HG03139 (cell line): ENCODE results near the gene ARIH2.
"Not testable (repeated sequence)": the region's sequence is repeated elsewhere in the genome, so short reads cannot be mapped to it uniquely, and the experiment has no call there.

Experiments used
- ATAC-seq: cut with Tn5 transposase; IDR thresholded peaks from one replicate; pipeline ENCODE4 v1.9.1; 2021; ENCODE audit not compliant: unreplicated experiment

ARIH2 gene

DNA sequence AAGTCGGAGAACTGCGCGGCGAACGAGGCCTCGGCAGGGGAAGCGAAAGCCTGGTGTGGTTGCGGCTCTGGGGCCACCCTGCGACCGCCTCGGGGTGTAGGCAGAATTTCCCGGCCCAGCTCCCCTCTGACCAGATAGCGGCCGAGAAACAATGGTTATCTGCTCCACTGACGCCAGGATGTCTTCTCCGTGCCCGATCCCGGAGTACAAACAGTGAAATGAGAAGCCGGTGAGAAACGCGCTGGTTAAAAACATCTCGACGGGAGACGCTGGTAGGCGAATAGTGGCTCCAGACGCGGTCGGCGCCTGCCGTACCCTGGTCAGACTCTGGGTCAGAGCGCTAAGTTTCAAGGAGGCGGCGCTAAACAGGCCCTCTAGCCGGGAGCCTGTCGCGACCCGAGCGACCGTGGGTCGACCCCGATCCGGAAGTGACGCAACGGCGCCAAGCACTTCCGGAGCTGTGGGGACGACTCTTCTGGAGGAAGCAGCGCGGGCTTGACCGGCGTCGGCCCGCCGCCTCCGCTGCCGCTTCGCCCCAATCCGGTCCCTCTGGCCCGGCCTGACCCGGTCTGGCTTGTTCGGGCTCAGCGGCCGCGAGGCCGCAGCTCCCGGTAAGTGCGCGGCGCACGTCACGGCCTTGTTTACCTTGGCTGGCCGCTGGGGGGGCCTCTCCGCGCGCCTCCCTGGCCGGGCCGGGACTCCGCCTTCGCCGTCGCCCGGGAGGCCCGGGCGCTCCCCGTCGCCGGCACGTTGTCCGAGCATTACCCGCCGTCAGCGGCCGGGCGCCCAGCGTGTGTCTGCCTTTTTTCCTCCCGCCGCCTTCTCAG is at the start of gene ARIH2:
Gene ARIH2 (plus strand): TSS at position 455 of the 827 bp plus-strand sequence. CDS start 8,717 bp downstream, outside the sequence.
- peak; percentile 80 for ATAC-seq

DNA sequence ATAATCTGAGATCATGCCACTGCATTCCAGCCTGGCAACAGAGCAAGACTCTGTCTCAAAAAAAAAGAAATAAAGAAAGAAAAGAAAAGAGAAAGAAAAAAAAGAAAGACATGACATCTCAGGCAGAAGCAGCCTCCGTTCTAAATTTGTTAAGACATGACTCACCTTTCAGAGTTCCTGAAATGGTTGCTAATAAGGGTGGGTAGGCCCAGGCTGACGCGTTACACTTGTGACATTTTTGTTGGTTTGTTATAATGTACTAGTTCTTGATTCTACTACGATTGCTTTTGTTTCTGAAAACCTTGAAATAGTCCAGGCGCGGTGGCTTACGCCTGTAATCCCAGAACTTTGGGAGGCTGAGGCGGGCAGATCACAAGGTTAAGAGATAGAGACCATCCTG is 41.0 kb upstream of the ARIH2 start:
- ATAC-seq, result no peak

DNA sequence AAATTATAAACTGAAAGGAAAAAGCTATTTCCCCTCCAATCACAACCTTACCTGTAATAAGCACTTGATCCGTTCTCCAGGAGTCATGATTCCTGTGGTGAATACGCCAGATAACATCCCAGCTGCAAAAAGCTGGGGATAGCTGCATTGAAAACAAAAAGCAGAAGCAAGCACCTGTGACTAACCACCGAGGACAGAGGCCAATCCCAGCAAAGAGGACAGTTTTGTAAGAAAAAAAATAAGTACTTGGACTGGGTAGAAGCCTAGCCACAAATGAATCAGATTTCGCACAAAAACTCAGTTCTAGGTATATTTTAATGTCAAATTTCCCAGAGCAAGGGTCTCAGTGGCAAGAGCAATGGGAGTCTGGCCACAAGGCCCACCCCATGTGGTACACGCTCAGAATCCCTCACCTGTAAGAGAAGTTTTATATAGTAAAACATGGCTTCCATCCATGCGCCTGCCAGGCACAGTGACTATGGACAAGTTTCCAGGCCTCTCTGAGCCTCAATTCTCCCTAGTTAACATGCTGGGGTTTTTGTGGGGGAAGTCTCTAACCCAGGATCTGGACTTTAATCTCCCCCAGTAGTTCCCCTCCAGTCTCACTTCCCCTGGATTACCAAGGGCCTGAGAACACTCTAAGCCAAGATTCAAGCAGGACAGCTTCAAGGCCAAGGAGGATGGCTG is 39.2 kb upstream of the ARIH2 start:
- ATAC-seq, result no peak

DNA sequence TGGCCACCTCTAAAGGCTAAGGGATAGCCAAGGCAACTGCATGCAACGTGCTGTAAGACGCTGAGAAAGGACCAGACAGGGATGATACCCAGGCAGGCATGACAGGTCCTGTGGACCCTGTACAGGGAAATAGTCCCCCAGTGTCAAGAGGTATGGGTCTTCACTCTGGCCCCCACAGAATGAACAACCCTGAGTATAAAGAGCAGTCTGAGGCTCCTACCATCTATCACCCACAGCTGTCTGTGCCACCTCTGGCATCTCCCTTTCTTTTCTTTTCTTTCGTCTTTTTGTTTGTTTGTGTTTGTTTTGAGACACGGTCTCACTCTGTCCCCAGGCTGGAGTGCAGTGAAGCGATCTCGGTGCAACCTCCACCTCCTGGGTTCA is 38.7 kb upstream of the ARIH2 start:
- ATAC-seq, result no peak

DNA sequence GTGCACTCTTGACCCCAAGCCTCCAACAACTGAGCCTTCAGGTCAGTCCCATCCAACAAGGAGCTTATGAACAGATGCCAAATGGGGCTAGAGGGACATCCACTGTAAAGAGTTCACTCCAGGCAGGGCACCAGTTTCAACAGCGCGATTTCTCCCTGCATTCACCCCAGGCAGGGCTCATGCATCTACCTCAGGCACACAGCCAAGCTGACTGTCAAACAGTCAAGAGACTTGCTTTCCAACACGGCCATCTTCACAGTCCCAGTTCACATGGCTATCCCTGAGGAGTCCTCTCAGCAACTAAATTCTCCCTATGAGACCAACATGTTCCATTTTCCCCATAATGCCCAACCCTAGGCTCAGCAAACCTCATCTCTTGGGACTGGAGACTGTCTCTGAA is 37.6 kb upstream of the ARIH2 start:
- no peak for ATAC-seq

DNA sequence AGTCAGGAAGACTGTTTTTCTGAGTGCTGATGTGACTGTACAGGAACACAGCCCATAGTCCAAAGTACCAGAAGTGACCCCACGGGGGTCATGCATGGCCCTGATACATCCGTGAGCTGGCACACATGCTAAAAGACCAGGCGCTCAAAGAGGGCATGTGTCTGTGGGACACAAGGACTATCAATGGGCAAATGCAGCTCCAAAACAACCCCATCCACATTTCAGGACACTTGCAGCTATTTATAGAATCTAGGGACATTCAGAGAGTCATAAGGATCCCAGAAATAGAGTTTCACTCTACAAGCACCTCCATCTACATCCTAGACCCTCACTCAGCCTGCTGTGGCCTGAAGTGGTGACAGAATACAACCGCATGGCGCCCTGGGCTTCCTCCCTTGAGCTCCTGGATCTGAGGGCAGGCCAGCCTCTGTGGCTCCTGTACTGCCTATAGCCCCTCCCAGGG is 37.0 kb upstream of the ARIH2 start:
- no peak for ATAC-seq

DNA sequence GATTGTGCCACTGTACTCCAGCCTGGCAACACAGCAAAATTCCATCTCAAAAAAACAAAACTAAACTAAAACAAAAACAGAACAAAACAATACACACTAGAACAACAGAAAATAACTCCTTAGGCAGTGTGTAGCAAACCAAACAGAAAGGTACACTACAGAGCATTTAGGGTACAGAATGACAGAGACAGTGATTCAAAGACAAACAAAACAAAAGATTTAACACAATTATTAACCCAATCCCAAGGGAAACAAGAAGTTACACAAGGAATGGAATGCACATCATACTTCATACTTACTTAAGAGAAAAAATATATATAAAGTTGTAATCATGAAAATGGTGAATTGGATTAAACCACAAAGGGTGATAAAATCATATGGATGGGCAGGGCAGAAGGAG is 32.9 kb upstream of the ARIH2 start:
- ATAC-seq, result no peak

DNA sequence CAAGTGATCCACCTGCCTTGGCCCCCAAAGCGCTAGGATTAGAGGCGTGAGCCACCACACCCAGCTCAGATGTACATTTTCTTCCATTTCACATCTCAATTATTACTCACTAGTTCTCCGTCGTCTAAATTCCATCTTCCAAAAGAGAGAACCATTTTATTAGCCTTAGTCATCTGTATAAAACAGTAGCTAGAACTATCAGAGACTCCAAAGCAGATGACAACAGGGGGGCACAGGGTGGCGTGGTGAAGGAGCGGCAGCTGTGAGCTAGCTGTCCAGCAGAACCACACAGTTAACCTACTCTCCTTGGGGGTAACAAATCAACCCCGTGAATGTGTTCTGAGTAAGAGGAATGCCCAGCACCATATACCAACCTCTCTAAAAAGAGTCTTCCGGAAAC is 27.0 kb upstream of the ARIH2 start:
- ATAC-seq, result no peak

DNA sequence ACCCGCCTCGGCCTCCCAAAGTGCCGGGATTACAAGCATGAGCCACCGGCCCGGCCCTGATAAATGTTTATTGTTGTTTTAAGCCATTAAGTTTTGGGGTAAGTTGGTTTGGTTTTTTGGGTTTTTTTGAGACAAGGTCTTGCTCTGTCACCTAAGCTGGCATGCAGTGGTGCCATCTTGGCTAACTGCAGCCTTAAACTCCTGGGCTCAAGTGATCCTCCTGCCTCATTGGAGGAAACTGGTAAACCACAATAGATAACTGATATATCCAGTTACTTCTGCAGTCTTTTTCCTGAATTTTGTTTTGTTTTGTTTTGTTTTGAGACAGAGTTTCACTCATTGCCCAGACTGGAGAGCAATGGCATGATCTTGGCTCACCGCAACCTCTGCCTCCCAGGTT is 24.1 kb upstream of the ARIH2 start:
- no peak for ATAC-seq

DNA sequence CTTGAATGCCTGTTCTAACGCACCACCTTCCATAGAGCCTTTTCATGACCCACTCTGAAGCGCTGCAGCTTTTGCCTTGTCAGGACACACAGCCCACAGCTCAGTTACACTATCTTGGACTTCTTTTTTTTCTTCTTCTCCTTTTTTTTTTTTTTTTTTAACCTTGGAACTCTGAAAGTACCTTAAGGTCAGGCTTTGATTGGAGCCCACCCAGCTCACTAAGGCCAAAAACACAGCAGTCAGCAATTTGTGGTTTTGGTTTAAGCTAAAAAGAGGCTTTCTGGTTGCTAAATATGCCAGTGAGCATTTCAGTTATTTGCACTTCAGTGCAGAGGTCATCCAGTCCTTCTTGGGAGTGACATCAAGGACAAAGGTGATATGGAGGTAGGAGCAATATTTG is 21.7 kb upstream of the ARIH2 start:
- ATAC-seq, result no peak

DNA sequence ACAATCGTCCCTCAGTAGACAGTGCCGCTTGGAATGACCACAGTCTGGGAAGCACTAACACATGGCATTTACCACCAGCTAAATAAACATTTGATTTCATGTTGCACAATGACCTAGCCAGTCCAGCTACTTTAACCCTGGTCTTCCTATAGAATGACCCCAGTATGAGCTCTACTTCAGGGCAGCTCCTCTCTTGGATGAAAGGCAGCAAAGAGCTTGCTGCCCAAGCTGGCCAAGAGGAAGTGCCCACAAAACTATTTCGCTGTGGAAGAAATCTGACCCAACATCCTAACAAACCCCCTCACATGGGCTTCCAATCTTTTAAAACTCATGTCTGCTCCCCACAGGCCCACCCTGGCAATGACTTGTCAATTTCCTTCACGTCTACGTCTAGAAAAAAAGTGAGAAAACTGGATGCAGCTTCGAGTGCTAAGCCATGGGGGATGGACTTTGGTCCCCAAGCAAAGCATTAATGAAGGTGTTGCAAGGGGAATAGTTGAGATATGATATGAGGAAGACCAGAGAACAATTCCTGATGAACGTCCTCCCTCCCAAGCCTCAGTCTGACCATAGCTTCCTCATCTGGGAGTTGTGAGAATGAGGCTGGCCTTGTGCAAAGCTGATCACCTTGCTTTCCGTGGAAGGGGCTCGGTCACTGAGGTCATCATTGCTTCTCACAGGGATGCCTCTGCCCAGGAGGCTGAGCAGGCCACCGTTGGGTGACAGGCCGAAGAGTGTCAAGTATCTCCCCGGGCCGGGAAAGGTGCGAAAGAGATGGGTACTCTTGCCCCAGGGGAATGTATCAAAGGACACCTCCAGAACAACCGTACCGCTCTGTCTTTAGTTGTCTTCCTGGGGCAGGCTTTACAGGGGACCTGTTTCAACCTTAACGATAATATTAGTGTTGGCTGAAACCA is 20.9 kb upstream of the ARIH2 start:
- ATAC-seq, result no peak

DNA sequence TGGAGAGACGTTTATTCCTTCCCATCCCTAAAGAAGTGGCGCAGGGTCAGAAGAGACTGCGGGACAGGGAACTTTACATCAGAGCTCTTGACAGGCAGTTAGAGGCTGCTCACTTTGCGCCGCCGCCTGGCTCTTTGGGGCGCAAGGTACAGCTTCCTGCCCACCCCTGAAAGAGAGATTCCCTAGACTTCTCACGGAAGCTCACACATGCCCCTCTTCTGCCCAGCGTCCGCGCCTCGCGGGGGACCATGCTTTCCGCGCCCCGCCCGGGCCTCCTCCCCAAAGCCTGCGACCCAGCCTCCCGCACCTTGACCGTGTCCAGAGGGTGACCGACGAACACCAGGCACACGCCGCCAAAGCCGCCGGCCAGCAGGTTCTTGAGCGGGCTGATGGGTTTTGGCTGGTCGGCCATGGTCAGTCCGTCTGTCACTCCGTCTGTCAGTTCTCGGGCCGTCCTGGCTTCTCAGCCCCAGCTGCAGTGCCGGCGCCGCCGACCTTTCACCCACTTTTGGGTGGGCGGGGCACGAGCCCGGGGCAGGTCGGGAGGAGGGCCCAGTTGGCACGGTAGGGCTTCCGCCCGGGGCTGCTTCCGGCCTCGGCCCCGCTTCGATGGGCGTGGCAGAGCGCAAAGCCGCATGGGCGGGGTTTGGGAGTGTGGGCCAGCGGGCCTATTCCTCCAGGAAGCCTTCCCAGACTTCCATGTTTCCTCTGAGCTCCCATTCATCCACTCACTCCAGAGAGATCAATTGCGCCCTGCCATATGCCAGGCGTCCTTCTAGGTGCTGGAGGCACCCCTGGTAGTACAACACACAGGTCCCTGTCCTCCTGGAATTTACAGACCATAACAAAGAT is 20.0 kb upstream of the ARIH2 start, which contains the start of gene SLC25A20:
Gene SLC25A20 (minus strand): TSS at position 500 of the 852 bp plus-strand sequence. CDS start 88 bp downstream, at position 412.
- ATAC-seq, result peak; percentile 90

DNA sequence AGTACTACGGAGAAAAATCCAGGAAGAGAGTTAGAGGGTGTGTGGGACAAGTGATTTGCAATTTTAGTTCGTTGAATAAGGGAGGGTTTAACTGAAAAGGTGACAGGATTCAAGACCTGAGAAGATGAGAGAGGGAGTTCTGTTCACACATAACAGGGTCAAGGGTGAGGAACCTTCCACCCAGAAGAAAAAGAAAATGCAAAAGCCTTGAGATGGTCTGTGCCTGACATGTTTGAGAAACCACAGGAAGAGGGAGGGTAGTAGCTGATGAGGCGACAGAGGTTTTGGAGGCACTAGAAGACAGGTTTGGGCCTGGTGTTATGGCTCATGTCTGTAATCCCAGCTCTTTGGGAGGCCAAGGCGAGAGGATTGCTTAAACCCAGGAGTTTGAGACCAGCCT is 19.4 kb upstream of the ARIH2 start:
- ATAC-seq, result no peak

DNA sequence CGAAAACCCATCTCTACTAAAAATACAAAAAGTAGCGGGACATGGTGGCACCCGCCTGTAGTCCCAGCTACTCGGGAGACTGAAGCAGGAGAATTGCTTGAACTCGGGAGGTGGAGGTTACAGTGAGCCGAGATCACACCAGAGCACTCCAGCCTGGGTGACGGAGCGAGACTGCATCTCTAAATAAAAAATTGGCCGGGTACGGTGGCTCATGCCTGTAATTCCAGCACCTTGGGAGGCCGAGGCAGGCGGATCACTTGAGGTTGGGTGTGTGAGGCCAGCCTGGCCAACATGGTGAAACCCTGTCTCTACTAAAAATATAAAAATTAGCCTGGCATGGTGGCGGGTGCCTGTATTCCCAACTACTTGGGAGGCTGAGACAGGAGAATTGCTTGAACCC is 11.6 kb upstream of the ARIH2 start:
- ATAC-seq, result not testable (repeated sequence)

DNA sequence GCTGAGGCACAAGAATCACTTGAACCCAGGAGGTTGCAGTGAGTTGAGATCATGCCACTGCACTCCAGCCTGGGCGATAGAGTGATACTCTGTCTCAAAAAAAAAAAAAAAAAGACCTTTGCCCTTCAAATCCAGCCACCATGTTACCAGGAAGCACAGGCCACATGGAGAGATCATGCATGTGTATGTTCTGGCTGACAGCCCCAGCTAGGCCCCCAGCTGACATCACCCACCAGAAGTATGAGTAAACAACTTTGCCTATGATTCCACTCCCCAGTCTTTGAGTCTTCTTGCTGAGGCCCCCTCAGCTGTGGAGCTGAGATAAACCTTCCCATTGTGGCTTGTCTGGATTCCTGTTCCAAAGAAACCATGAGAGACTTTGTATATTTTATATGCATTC is 3.3 kb upstream of the ARIH2 start:
- ATAC-seq, result no peak

DNA sequence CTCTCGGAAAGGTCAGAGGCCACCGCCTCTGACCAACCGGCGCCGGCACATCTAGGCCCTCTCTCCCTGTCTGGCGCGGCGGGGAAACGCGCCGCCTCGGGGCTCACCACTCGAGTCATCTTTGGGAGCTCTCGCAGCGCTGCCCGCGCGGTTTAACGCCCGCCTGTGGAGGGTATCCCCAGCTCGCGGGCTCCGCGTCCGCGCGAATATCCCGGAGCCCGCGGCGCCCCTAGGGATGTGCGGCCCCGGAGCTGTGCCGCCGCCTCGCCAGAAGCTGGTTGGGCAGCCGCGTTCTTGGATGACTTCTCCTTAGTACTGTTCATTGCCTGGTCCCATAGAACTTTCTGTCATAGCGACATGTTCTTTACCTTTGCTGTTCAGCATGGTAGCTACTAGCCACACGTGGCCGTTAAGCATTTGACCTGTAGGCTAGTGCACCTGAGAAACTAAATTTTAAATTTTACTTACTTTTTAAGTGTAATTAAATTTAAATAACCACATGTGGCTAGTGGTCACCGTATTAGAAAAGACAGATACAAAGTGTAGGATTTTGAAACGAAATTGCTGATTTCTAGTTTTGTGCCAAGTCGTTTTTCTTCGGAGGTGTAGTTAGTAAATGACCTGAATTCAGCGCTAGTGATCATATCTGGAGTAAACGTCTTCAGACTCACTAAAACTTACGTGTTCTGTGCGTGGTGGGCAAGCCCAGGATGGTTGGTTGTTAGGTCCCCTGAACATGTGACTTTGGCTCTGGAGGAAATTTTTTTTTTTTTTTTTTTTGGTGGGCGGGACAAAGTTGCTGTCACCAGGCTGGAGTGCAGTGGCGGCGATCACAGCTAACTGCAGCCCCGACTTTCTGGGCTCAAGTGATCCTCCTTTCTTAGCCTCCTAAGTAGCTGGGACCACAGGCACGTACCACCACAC is 835 bp downstream of the ARIH2 start:
- ATAC-seq, result peak; percentile 10

DNA sequence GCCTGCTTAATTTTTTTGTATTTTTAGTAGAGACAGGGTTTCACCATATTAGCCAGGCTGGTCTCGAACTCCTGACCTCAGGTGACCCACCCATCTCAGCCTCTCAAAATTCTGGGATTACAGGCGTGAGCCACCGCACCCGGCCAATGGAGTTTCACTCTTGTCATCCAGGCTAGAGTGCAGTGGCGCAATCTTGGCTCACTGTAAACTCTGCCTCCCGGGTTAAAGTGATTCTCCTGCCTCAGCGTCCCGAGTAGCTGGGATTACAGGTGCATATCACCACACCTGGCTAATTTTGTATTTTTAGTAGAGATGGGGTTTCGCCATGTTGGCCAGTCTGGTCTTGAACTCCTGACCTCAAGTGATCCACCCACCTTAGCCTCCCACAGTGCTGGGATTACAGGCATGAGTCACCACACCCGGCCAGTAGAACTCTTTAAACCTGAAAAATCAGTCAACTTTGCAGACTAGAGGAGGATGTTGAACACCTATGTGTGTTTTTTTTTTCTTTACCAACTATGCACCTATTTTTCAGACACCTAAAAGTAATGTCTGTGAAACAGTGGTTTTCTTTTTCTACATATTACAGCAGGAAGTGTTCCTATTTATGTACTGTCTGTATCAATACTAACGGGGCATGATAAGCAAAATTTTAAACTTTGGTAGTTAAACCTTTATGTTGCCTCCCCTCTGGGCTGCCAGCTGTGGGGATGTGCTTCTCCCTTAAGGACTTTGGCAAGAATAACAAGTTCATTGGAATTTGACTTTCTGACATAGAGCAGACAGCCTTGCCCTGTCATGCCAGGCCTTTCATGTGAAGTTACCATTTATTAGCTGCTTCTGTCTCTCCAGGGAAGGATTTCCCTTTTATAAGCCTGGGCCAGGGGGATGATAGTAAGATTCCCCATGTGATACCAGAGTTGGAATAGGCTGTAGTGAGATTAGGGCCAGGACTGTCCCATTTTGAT is 8.1 kb downstream of the ARIH2 start:
- ATAC-seq, result no peak

DNA sequence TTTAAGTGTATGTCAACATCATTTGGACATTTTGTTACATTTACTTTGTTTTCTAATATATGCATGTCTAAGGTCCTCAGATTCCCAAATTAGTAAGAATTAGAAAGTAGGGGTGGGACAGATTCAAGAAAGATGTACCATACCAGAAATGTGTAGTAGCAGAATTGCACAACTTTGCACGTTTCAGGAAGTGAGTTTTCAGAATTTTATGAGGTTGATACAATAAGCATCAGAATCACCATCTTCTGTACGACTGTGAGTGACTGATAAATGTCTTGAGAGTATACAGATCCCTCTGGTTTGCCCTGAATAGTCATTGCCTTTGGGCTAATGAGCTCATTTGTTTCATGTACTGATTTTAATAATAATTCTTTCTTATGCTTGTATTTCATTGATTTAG is 9.3 kb downstream of the ARIH2 start:
- no peak for ATAC-seq
